ENCODE data around the gene CCNY.

Gene CCNY

GRCh38 chr10:35462491-35462934 is 126.2 kb downstream of the CCNY start:
- no peaks in the 10 kb centered on the region for H3K27me3 ChIP-seq (ENCODE audit: insufficient read depth, low read depth)
- TF ChIP-seq CTCF (conservative IDR thresholded peaks at IDR 0.05; ENCODE audit: low read depth, low read length): no peak
- no peak overlapping the region for H3K9ac ChIP-seq
- H2AFZ ChIP-seq (ENCODE audit: low read depth): no peak overlapping the region
- H3K4me3 ChIP-seq (IDR thresholded peaks at IDR 0.05; ENCODE audit: insufficient read depth, low read depth, low read length): no peak overlapping the region
- no peaks in the 10 kb centered on the region for H3K36me3 ChIP-seq (ENCODE audit: insufficient read depth)
- H3K4me1 ChIP-seq (ENCODE audit: low read depth, poor library complexity, severe bottlenecking): no peaks in the 10 kb centered on the region
- no peak overlapping the region for H3K4me2 ChIP-seq
- H3K79me2 ChIP-seq (ENCODE audit: insufficient read depth, low read depth): peaks cover 4% of the 10 kb centered on the region; the same call in 1 of the 2 replicates
- no peaks in the 10 kb centered on the region for H4K20me1 ChIP-seq (ENCODE audit: insufficient read depth)
- H3K27ac ChIP-seq: no peak overlapping the region

GRCh38 chr10:35463105-35463867 is 127.0 kb downstream of the CCNY start:
- Histone ChIP-seq H3K4me3 (IDR thresholded peaks at IDR 0.05; ENCODE audit: insufficient read depth, low read depth, low read length) (no peak overlapping the region), H3K36me3 (ENCODE audit: insufficient read depth) (no peaks in the 10 kb centered on the region), H3K27ac (no peak overlapping the region), H3K9ac (no peak overlapping the region), H3K79me2 (ENCODE audit: insufficient read depth, low read depth) (peaks cover 4% of the 10 kb centered on the region; the same call in 1 of the 2 replicates), H2AFZ (ENCODE audit: low read depth) (no peak overlapping the region), H4K20me1 (ENCODE audit: insufficient read depth) (no peaks in the 10 kb centered on the region), H3K27me3 (ENCODE audit: insufficient read depth, low read depth) (no peaks in the 10 kb centered on the region), H3K4me2 (no peak overlapping the region), H3K4me1 (ENCODE audit: low read depth, poor library complexity, severe bottlenecking) (no peaks in the 10 kb centered on the region)
- no peak for TF ChIP-seq CTCF (conservative IDR thresholded peaks at IDR 0.05; ENCODE audit: low read depth, low read length)

- H3K27me3 ChIP-seq (ENCODE audit: insufficient read depth, low read depth): no peaks in the 10 kb centered on the region
- H4K20me1 ChIP-seq (ENCODE audit: insufficient read depth): no peaks in the 10 kb centered on the region
- H3K4me3 ChIP-seq (IDR thresholded peaks at IDR 0.05; ENCODE audit: insufficient read depth, low read depth, low read length): no peak overlapping the region
- H3K4me2 ChIP-seq: no peak overlapping the region
- no peaks in the 10 kb centered on the region for H3K36me3 ChIP-seq (ENCODE audit: insufficient read depth)
- no peak overlapping the region for H3K9ac ChIP-seq
- H3K4me1 ChIP-seq (ENCODE audit: low read depth, poor library complexity, severe bottlenecking): no peaks in the 10 kb centered on the region
- peaks cover 4% of the 10 kb centered on the region; the same call in 1 of the 2 replicates for H3K79me2 ChIP-seq (ENCODE audit: insufficient read depth, low read depth)
- no peak overlapping the region for H2AFZ ChIP-seq (ENCODE audit: low read depth)
- TF ChIP-seq CTCF (conservative IDR thresholded peaks at IDR 0.05; ENCODE audit: low read depth, low read length): no peak
- no peak overlapping the region for H3K27ac ChIP-seq
Observed at GRCh38 chr10:35463878-35464277, 127.6 kb downstream of the CCNY start.

GRCh38 chr10:35464825-35465456 is 128.6 kb downstream of the CCNY start:
- Histone ChIP-seq H2AFZ (ENCODE audit: low read depth) (no peak overlapping the region), H3K27ac (no peak overlapping the region), H3K27me3 (ENCODE audit: insufficient read depth, low read depth) (no peaks in the 10 kb centered on the region), H3K79me2 (ENCODE audit: insufficient read depth, low read depth) (peaks cover 4% of the 10 kb centered on the region; the same call in 1 of the 2 replicates), H3K4me2 (no peak overlapping the region), H3K36me3 (ENCODE audit: insufficient read depth) (no peaks in the 10 kb centered on the region), H3K4me3 (IDR thresholded peaks at IDR 0.05; ENCODE audit: insufficient read depth, low read depth, low read length) (no peak overlapping the region), H4K20me1 (ENCODE audit: insufficient read depth) (no peaks in the 10 kb centered on the region), H3K4me1 (ENCODE audit: low read depth, poor library complexity, severe bottlenecking) (no peaks in the 10 kb centered on the region), H3K9ac (no peak overlapping the region)
- no peak for TF ChIP-seq CTCF (conservative IDR thresholded peaks at IDR 0.05; ENCODE audit: low read depth, low read length)

Data from KMS-11 (cell line).